GM21529 (cell line): ENCODE measurements around the gene NINJ2.

Experiments
- ATAC-seq: cut with Tn5 transposase; IDR thresholded peaks from one replicate; pipeline ENCODE4 v1.9.1; 2021; ENCODE audit not compliant: unreplicated experiment

The NINJ2 gene

DNA sequence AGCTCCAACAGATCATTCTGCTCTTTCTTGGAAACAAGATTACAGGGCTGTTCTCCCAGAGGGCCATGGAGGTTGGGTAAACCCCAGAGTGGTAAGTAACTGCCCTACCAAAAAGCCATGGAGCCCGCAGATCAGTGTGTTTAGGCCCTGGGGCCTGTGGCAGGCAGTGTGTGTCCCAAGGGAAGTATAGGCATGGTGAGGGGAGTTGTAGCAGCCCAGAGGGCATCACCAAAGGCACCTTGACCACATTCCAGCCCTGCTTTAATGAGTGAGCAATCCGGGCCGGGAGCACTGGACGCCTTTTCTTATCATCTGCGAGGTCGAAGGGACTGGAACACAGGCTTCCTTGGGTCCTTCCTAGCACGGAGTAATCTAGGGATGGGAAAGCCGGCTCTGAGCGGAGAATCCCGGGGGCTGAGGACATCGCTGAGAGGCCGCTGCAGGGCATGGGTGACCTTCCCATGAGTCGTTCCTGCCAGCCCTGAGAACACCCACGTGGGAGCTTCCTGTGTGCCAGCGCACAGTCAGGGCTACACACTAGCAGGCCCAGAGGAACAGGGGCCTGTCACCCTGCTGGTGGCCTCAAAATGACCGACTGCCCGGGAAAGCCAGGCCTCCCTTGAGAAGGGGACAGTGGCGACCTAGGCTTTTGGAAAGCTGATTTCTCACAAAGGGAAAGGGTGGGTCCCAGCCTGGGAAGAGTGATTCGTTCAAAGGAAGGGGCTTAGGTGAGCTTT is 91.3 kb downstream of the NINJ2 start:
- no peak for ATAC-seq

DNA sequence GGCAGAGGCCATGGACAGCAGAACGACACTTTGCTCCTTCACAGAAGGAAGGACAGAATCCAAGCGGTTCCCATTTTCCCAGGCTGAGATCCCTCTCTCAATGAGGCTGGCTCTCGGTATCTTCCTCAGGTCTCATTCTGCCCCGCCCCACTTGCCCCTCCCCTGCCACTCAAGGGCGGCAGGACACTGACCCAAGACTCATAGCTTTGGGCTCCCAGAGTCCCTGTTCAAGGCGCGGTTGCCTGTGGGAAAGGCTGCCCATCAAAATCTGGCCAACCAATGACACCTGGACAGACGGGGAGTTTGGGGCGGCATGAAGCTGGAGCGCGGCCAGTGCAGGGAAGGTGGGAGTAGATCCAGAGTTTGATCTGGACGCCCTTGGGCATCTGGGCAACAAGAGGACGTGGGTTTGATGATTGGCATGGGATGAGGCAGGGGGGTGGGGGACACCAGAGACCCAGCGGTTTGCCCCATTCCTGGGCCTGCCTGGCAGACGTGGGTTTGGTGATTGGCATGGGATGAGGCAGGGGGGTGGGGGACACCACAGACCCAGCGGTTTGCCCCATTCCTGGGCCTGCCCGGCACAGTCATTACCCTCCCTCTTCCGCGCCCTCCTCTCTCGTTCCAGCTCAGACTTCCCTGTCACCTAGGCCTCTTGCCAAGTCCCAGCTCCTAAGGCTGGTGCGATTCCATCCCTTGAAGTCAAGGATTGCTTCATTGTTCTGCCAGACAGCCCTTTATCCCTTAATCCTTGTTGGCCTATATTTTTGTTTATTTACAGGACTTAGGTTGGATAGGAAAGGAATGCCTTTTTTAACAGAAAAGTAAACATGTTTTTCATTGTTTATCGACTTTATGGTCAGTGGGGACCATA is 92.1 kb downstream of the NINJ2 start:
- no peak for ATAC-seq

DNA sequence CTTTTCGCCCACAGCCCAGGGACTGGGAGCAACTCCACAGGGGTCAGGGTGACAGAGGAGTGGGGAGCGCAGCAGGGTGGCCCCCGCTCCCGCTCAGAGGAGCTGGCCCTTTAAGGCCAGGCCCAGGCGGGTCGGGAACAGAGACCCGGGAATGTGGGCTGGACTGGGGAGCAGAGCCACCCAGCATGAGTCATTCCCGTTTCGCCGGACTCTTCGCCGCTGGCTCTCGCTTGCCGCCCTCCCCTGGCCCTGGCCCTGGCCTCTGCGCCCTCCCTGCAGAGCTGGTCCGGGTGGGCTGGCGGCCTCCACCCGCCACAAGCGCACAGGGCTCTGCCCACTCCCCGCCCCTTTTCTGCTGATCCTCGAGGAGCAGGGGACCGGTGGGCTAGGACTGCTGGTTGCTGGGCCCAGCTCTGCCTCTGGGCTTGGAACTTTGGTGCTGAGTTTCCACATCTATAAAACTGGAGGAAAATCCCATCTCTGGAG is 92.8 kb downstream of the NINJ2 start:
- ATAC-seq = no peak

DNA sequence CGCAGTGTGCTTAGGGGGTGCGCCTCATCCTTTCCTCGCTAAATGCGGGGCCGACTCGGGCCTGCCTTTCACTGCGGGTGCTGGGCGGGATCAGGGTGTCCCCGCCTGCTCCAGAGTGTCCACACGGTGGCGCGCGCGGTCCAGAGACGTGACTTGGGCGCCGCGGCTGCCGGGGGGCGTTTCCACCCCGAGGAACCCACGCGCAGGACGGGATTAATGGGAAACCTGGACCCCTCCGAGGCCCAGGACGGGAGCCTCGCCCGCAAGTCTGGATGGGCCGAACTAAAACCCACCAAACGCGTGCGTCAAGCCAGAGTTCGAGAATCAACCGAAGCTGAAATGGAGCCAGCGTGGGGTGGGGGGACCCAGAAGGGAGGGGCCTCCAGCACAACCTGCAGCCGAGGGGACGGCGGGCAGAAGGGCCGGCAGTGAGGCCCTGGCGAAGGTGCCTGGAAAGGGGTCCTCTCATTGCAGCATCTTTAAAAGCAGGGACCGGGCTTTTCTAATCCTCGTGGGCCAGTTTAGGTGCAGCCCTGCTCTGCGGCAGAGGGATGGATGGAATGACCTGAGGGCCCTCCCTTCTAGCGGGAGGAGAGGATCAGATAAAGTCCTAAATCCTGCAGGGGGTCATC is 93.3 kb downstream of the NINJ2 start:
- no peak for ATAC-seq

DNA sequence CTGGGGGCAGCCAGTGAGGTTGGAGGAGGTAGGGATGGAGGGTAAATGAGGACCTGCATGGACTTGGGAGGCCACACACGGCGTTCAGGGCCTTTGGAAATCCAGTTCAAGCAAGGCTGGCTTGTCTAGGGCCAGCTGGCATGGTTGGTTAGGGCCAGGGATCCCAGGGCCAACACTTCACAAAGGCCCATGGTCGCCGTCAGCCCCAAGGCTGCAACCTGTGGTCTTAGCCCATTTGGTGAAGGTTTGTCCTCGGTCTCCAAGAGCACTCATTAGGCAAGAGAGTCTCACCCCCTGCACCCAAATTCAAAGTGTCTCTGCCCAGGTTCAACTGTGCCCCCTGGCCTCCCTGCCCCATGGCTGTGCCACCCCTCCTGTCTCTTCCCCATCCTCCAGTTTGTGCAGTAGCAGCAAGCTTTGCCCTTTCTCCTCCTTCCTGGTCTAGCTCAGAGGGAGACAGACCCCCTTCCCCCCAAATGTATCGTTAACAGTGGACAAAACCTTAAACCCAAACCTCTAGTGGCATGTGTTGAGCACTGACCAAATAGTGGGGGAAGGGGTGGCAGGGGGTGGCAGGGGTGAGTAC is 94.1 kb downstream of the NINJ2 start:
- no peak for ATAC-seq

DNA sequence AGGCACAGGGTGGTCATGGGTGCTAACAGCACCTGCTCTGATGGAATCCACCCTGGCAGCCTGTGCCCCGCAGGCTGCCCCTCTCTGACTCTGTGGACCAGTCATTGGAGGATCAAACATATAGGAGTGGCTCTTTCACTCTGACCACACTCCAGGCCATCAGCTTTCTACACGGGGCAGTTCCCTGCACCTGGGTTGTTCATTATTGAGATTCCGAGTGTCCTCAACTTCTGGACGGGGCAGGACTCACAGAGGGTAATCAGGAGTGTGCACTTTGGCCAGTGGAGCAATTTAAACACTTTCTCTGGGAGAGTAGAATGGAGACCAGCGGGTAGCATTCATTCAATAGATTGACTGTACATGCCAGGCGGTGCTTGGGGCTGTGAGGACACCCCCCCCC is 94.8 kb downstream of the NINJ2 start:
- no peak for ATAC-seq

DNA sequence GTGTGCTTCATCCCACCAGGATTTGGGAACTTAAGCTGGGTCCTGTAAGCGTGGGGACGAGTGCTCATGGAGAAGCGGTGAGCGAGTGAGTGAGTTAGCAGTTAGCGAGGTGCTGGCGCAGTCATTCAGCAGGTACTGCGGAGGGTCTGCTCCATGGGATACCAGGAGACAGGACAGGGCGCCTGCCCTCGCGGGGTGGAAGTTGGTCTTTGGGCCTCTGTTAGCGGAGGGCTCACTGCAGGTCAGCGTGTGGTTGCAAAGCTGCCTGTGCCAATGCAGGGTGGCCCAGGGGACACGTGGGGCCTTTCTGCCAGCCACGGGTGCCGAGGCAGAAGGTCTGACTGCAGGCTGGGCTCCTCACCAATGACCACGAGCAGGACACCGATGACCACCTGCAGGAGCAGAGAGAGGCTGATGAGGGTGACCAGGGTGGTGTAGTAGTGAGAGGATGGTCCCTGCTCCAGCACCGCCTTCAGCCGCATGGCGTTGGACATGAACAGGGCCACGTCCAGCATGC is 97.6 kb downstream of the NINJ2 start:
- ATAC-seq = no peak

DNA sequence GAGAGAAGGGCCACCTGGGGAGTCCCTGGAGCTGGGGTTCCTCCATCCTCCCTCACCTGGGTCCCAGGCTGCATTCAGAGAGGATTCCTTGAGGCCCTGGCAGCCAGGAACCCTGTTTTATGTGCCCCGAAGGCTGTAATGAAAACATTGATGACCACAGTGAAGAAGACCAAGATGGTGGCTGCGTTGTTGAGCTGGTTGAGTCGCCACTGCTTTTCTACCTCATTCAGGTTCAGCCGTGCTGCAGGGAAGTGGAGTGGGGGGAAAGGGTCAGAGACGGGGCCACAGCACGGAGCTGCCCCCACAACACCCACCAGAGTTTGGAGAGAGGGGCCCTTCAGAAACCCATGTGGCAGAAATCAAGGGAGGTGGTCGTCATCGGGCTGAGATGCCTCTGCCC is 98.1 kb downstream of the NINJ2 start:
- no peak for ATAC-seq

DNA sequence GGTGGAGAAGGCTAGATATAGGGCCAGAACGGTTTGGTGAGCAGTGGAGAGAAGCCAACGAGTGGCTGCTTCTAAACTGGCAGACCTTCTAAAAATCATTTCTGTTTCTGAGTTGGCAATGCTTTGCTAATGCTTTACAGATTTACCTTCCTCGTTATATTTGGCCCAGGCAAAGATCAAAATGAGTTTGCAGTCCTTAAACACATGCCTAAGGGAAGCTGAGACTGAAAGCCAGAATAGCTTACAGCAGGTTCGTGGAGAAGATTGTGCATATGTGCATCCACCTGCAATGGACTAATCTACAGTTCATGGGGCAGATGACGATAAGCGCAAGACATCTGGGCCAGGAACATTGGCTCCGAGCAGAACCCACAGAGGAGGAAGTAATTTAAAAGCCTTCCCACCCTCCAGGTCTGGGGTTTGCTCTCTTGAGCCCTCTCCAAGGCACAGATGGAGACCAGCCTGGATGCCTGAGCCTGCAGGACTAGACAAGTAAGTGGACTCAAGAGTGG is 99.4 kb downstream of the NINJ2 start:
- ATAC-seq = no peak

DNA sequence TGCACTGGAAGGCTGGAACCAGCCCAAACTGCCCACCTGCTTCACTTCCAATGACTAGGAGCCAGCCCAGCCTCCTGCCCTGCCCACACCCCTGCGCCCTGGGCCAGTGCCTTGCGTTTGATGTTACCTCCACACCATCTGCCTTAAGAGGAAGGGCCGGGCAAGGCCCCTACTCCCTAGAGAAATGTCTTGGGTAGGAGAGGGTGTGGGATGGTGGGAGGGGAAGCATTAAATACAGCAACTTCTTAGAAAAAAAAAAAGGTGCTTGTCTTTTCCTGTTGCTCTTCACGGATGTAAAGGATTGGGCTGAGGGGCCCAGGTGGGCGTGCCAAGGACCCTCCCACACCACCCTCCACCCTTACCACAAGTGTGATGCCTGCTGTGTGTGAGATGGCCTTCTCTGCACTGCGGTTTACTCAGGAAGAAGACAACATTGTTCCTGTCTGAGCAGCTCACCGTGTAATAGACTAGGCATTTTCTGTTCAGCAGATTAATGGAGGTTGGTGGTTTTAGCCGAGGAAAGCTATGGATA is 99.9 kb downstream of the NINJ2 start:
- ATAC-seq = no peak

DNA sequence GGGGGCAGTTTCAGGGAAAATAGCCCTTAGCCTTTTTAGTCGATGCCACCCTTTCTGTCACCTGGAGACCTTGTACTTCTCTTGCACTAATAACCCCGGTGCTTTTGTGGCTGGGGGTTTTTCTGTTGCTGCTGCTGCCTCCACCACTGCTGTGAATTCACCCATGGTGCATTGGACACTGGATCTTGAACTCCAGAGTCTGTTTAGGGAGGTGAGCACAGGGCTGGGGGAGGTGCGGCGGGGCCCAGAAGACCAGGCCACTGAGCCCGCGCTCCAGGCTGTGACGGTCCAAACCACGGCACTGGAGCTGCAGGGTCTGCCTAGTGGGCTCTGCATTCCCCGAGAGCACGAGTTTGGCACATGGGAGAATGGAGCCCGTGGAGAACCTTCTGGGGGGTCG is 100.6 kb downstream of the NINJ2 start:
- no peak for ATAC-seq

DNA sequence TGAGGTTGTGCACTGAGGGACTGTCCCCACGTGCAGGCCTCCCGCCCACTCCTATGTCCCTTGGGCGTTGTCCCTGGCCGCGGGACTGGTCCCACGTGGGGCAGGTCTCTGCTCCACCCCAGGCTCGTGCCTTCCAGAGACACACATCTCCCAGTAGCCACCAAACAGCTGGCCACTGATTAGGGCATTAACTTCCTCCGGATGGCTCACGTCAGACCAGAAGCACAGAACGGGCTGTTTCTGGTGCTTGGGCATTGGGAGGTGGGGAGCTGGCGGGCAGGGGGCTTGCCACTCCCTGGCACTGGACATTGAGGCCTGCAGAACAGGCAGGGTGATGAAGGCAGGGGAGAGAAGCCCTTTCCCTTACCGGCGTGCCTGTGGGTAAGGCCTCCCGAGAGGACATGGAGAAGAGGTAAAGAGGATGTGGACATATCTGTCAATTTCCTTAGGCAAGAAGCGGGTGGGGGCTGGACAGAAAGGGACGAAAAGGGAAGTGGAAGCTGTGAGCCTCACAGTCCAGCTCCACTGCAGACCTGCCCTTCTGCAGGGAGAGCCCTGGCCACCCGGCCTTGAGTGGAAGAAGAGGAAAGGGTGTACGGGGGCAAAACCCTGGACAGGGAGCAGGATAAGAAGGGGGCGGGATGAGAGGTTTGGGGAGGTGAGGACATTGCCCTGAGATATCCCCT is 101.2 kb downstream of the NINJ2 start:
- ATAC-seq = no peak

DNA sequence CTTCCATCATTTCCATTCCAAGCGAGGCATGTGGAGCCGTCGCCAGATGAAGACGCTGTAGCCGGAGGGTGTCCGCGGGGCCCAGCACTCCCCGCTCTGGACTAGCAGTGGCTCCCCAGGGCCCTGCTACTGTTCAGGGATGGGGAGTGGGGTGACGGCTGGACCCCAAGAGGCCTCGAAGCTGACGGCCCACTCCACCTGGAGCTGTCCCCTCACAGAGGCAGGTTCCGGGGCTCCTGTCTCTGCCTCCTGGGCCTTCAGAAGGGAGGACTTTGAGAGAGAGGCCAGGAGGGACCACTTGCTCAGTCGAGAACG is 101.9 kb downstream of the NINJ2 start:
- no peak for ATAC-seq

DNA sequence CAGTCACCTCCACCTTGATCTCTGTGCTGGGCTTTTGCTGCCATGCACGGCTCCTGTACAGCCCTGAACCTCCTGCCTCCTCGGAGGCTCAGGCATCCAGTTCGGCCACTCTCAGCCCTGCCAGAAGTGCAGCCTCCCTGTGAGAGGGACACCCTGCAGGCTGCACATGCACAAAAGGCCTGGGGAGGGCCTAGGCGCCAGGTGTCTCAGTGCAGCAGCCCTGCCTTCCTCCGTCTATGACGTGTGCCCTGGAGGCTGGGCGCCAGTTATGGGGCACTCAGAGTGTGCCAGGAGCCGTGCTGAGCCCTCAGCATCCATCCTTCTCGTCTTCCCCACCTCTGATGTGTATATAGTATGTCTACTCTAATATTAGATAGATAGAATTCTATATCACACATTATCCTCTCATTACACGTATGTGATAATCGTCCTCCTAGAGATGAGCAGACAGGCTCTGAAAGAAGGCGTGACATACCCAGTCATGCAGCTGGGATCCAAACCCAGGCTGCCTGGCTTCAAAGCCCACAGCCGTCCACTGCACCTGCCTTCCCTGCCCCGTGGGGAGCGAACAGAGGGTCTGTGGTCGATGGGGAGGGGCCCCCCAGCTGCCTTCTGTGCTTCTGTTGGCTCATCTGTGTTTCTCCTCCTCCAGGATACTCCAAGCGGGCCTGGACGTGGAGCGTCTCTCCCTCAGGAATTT is 102.4 kb downstream of the NINJ2 start:
- ATAC-seq = no peak

DNA sequence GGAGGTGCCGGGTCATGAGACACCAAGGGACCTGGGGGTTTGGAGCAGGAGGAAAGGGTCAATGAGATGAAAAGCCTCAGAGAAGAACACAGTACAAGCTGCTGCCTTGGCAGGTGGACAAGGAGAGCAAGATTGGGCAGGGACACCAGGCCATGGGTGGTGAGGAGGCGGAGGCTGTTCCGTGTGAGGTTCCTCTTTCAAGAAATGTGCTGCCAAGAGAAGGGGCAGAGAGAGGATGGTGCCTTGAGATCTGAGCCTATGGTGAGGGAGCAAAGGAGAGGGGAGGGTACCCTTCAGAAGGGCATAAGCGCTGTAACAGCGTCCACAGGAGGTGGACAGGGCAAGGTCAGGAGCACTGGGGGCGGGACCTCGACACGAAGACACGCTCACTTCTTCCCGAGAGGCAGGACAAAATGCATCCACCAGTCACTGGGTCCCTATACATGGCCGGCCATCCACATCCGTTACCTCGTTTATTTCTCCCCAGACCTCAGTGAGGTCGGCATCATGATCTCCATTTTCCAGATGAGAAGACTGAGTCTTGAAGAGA is 103.3 kb downstream of the NINJ2 start:
- no peak for ATAC-seq

DNA sequence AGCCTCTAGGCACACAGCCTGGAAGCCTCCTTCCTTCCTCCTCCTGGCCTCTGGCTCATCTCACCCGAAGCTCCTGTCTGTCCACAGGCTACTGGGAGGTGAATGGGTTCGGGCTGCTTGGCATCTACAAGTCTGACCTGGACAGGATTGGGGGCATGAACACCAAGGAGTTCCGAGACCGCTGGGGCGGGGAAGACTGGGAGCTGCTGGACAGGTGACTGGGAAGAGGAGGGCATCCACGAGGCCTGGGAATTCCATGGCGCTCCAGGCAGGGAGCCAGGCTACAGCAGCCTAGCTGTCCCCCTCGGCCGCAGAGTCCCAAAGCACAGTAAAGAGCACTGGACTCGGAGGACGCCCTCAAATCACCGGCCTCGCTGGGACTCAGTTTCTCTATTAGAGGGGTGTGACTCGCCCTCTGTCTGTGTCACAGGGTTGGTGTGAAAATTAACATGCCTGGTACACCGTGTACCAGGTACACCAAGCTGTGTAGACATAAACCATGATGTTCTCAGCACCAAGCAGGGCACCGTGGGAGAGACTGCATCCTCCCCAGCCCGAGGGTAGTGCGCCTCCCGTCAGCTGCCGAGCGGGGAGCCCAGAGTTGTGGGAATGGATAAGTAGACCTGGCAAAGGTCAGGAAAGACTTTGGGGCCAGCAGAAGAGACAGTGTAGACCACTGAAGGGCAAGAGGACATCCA is 103.9 kb downstream of the NINJ2 start:
- ATAC-seq = no peak

DNA sequence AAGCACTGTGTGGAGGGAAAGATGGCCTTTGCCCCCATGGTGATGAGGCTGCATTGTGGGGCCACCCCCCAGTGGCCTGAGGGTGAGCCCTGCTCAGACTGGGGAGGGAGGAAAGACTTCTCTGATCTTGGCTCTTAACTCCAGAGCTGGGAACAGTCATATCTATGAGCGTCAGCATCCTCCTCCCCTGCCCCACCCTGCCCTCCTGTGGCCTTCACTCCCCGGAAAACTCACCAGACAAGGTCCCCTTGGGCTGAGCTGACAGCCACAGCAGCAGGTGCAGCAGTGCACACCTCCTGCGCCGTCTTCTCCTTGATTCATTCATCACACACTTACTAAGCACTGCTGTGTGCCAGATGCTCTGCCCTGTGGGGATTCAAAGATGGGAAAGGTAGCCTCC is 104.7 kb downstream of the NINJ2 start:
- ATAC-seq = no peak

DNA sequence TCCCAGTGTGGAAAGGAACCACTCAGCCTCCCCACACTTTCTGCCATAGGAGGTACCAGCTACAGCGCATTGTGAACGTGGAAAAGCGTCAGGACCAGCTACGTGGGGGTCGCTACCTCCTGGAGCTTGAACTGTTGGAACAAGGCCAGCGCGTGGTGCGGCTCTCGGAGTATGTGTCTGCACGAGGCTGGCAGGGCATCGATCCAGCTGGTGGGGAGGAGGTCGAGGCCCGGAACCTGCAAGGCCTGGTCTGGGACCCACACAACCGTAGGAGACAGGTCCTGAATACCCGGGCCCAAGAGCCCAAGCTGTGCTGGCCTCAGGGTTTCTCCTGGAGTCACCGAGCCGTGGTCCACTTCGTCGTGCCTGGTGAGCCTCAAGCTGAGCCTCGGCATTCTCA is 106.7 kb downstream of the NINJ2 start:
- ATAC-seq = no peak

DNA sequence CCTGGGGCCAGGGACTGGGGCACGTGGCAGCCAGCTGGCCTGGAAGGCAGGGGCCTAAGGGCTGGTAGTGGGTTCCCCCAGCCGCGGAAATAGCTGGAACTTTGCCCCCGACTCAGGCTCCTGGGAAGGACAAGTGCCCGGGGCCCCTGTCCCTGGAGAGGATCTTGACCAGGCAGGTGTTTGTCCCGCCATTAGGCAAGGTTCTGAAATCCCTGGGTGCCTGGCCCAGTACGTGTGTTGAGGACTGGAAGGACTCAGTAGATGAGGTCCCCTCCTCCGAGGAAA is 109.3 kb downstream of the NINJ2 start:
- ATAC-seq = no peak
